ENCODE measurements around the gene MUCL3.
A peak's percentile ranks its signal among the peaks of the same experiment; 100 is the strongest.

Gene MUCL3

GRCh38 chr6:30947231-30947630, 6.5 kb downstream of the MUCL3 start:
- no peak for DNase-seq

- DNase-seq, result no peak
Measured at GRCh38 chr6:30948811-30949210, 8.0 kb downstream of the MUCL3 start.

GRCh38 chr6:30951907-30952469, 11.2 kb downstream of the MUCL3 start:
- no peak for DNase-seq

- no peak for DNase-seq
Measured at GRCh38 chr6:30954631-30955366, 14.0 kb downstream of the MUCL3 start.

- DNase-seq, result peak; percentile 69 to 74
Measured at GRCh38 chr6:30955367-30956042, 14.7 kb downstream of the MUCL3 start.

GRCh38 chr6:30957716-30958115, 16.9 kb downstream of the MUCL3 start:
- DNase-seq, result no peak

GRCh38 chr6:30960907-30961673, 20.3 kb downstream of the MUCL3 start:
- no peak for DNase-seq

GRCh38 chr6:30962716-30963115, 21.9 kb downstream of the MUCL3 start:
- DNase-seq, result no peak

GRCh38 chr6:30963641-30964040, 22.9 kb downstream of the MUCL3 start:
- no peak for DNase-seq

- DNase-seq, result peak in 1 of 2 donors; percentile 23
Measured at GRCh38 chr6:30964075-30964474, 23.3 kb downstream of the MUCL3 start.

- no peak for DNase-seq
Measured at GRCh38 chr6:30965140-30965601, 24.4 kb downstream of the MUCL3 start.

GRCh38 chr6:30966154-30966553, 25.4 kb downstream of the MUCL3 start:
- no peak for DNase-seq

- peak in 1 of 2 donors; percentile 38 for DNase-seq
Measured at GRCh38 chr6:30969171-30969570, 28.4 kb downstream of the MUCL3 start.

GRCh38 chr6:30970946-30971345, 30.2 kb downstream of the MUCL3 start:
- no peak for DNase-seq

GRCh38 chr6:30972816-30973215, 32.0 kb downstream of the MUCL3 start:
- DNase-seq, result no peak

- no peak for DNase-seq
Measured at GRCh38 chr6:30974490-30975252, 33.9 kb downstream of the MUCL3 start.

GRCh38 chr6:30979141-30979540, 38.4 kb downstream of the MUCL3 start:
- DNase-seq, result no peak

- no peak for DNase-seq
Measured at GRCh38 chr6:30979690-30980089, 38.9 kb downstream of the MUCL3 start.

GRCh38 chr6:30981942-30982772, 41.4 kb downstream of the MUCL3 start:
- DNase-seq, result no peak

- DNase-seq, result no peak
Measured at GRCh38 chr6:30983439-30983838, 42.7 kb downstream of the MUCL3 start, which contains the start of gene MUC21. TSS of gene MUC21 (plus strand) at chr6:30983718. CDS start at chr6:30983959, 241 bp downstream.

- no peak for DNase-seq
Measured at GRCh38 chr6:30985490-30985889, 44.7 kb downstream of the MUCL3 start.
